ENCODE measurements around the gene CAPS.

DNA sequence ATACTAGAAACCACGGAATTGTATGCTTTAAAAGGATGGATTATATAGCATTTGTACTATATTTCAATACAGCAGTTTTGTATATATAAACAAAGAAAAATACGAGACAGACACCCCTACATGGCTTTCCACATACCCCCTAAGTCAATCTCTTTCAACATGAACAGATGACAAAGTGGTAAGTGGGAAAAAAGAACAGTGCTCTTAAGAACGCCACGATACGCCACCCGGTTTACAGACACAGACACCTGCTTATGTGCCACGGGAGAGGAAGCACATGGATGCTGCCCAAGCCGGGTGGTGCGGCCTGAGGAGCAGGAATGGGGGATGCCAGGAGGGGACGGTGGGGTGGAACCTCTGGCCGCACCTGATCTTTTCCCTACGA, 8.1 kb downstream of the CAPS start:
- TF ChIP-seq CTCF (conservative IDR thresholded peaks at IDR 0.05; ENCODE audit: low read depth, low read length) = no peak
- TF ChIP-seq EZH2 (IDR thresholded peaks at IDR 0.05; ENCODE audit: borderline replicate concordance, low read depth, low read length, poor library complexity, severe bottlenecking) = no peak
